GM12892 (cell line): ENCODE results near the gene COL16A1. TPM values are rescaled to one million over a fixed set of nuclear protein-coding genes. Genes with fewer than 3 reads are reported as not detected.
A peak's percentile ranks its signal among the peaks of the same experiment; 100 is the strongest.

Experiments used
- DNase-seq: peaks from one replicate; pipeline ENCODE4 v3.0.0; 2011; ENCODE audit not compliant: insufficient read length
- FAIRE-seq: peaks from 2 replicates; lab custom pipeline; 2011; peaks lifted over from hg19 to GRCh38; lab: Jason Lieb, UNC
- POLR2A ChIP-seq: IDR thresholded peaks from 2 replicates; pipeline ENCODE4 v1.6.1; 2011; ENCODE audit warnings: low read depth, low read length, control low read depth
- POLR2AphosphoS5 ChIP-seq: IDR thresholded peaks from 2 replicates; pipeline ENCODE4 v1.6.1; 2011; ENCODE audit warnings: low read depth, low read length, control low read depth
- TAF1 ChIP-seq: IDR thresholded peaks from 2 replicates; pipeline ENCODE4 v1.6.1; 2011; ENCODE audit warnings: low read depth, mild to moderate bottlenecking, control low read depth, low read length, borderline replicate concordance
- polyA plus RNA-seq: library from polyadenylated mRNA; unstranded; fragments of >200 nt; gene quantifications from one replicate; pipeline ENCODE4 v1.2.1, GENCODE V29; 2012; ENCODE audit warnings: missing spikeins, inconsistent platforms; ENCODE audit not compliant: missing spikeins

COL16A1 gene
- 0.36 TPM for polyA plus RNA-seq

GRCh38 chr1:31703431-31704270, at the start of gene COL16A1:
Gene COL16A1 (minus strand): TSS chr1:31704017. CDS start chr1:31702193, 1,824 bp downstream.
- no peak for FAIRE-seq
- TF ChIP-seq POLR2A (no peak), TAF1 (no peak), POLR2AphosphoS5 (no peak)
- DNase-seq: no peak

GRCh38 chr1:31752952-31753475, 49.2 kb upstream of the COL16A1 start:
- TF ChIP-seq TAF1 (no peak), POLR2AphosphoS5 (no peak)
- FAIRE-seq (no peak), DNase-seq (no peak)

GRCh38 chr1:31752258-31752657, 48.4 kb upstream of the COL16A1 start:
- no peak for TF ChIP-seq TAF1
- no peak for TF ChIP-seq POLR2AphosphoS5
- TF ChIP-seq POLR2A: no peak
- no peak for FAIRE-seq
- no peak for DNase-seq

GRCh38 chr1:31751822-31752241, 48.0 kb upstream of the COL16A1 start:
- no peak for TF ChIP-seq POLR2AphosphoS5
- no peak for TF ChIP-seq TAF1
- TF ChIP-seq POLR2A: no peak
- FAIRE-seq (no peak), DNase-seq (no peak)

- FAIRE-seq (peak; percentile 46), DNase-seq (no peak)
- TF ChIP-seq TAF1: no peak
- TF ChIP-seq POLR2AphosphoS5: no peak
- TF ChIP-seq POLR2A: no peak
Measured at GRCh38 chr1:31750858-31751510, 47.2 kb upstream of the COL16A1 start.

GRCh38 chr1:31749785-31750735, 46.2 kb upstream of the COL16A1 start:
- TF ChIP-seq POLR2AphosphoS5 (no peak), TAF1 (no peak), POLR2A (no peak)
- no peak for FAIRE-seq
- no peak for DNase-seq

- DNase-seq (no peak), FAIRE-seq (no peak)
- TF ChIP-seq POLR2AphosphoS5: no peak
Measured at GRCh38 chr1:31748365-31748764, 44.5 kb upstream of the COL16A1 start.

GRCh38 chr1:31747304-31747703, 43.5 kb upstream of the COL16A1 start:
- TF ChIP-seq TAF1 (no peak), POLR2AphosphoS5 (no peak), POLR2A (no peak)
- peak; percentile 24 for FAIRE-seq
- no peak for DNase-seq

GRCh38 chr1:31746687-31747086, 42.9 kb upstream of the COL16A1 start:
- FAIRE-seq: no peak
- TF ChIP-seq POLR2A: no peak
- TF ChIP-seq TAF1: no peak
- TF ChIP-seq POLR2AphosphoS5: no peak

GRCh38 chr1:31745946-31746670, 42.3 kb upstream of the COL16A1 start:
- no peak for DNase-seq
- no peak for TF ChIP-seq POLR2AphosphoS5
- no peak for TF ChIP-seq POLR2A
- no peak for TF ChIP-seq TAF1
- no peak for FAIRE-seq

More at GRCh38 chr1:31746687-31747086, 42.9 kb upstream of the COL16A1 start:
- no peak for DNase-seq
